Activated T-cell treated with anti-CD3 and anti-CD28 coated beads, Interleukin-2, amount 50 U/mL, for 72 hours (primary cell): ENCODE data around the gene SOST. TPM values are rescaled to one million over a fixed set of nuclear protein-coding genes. Genes with fewer than 3 reads are reported as not detected.
"Not testable (repeated sequence)": the region's sequence is repeated elsewhere in the genome, so short reads cannot be mapped to it uniquely, and the experiment has no call there.

Source experiments
- ATAC-seq, 2 donors: fragments of 150-1000 bp; cut with Tn5 transposase; replicated peaks in 1 of 2; 2 replicates each; pipeline ENCODE4 v1.10.0; 2021; ENCODE audit warnings: moderate library complexity in 2 of 2, mild to moderate bottlenecking in 1 of 2
- DNase-seq, 2 donors: peaks; one replicate each; pipeline ENCODE4 v3.0.0; 2021 to 2022; ENCODE audit warnings: mixed read lengths in 1 of 2
- H3K27ac Mint-ChIP-seq: one replicate; pipeline ENCODE4 v1.8.0; 2022; ENCODE audit warnings: mild to moderate bottlenecking, moderate library complexity, mixed read lengths
- H3K27me3 Mint-ChIP-seq: one replicate; pipeline ENCODE4 v1.8.0; 2022; ENCODE audit warnings: low read depth, mixed read lengths
- H3K36me3 Mint-ChIP-seq, 2 donors: one replicate each; pipeline ENCODE4 v1.8.0; 2022; ENCODE audit warnings: mixed read lengths in 2 of 2, mild to moderate bottlenecking in 1 of 2; ENCODE audit not compliant: insufficient read depth in 2 of 2
- H3K4me1 Mint-ChIP-seq: one replicate; pipeline ENCODE4 v1.8.0; 2022; ENCODE audit warnings: low read depth, mixed read lengths
- H3K4me3 Mint-ChIP-seq, 2 donors: one replicate each; pipeline ENCODE4 v1.8.0; 2022; ENCODE audit warnings: mild to moderate bottlenecking in 2 of 2, mixed read lengths in 2 of 2, moderate library complexity in 2 of 2
- H3K9me3 Mint-ChIP-seq, 2 donors: one replicate each; pipeline ENCODE4 v1.8.0; 2022; ENCODE audit warnings: mixed read lengths in 2 of 2
- total RNA-seq, 2 donors: library from RNA; stranded (reverse); gene quantifications; one replicate each; pipeline ENCODE4 v1.2.3, GENCODE V29; 2022

Gene SOST
- total RNA-seq, result not detected

DNA sequence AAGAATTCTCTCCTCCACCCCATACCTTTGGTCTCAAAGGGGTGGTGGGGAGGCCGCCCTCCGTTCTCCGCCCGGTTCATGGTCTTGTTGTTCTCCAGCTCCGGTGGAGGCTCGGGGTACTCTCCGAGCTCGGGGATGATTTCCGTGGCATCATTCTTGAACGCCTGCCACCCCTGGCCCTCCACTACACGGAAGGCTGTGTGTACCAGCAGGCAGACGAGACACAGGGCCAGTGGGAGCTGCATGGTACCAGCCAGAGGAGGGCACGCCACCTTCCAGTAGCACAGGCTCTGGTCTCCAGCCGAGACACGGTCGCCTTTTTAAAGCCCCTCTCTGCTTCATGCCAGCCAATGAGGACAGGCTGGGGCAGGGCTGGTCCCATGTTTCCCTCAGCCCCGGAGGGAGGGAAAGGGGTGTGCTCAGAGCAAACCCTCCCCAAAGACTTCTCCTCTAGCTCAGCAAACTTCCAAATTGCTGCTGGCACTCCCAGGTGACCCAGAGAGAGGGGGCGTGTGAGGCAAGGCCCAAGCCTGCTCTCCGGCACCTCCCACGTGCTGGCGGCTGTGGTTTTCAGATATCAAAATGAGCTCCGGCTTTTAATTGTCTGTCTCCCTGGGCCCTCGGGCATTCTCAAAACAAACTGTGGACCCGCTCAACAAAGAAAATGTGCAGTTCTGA is at the start of gene SOST:
Gene SOST (minus strand): TSS at position 295 of the 678 bp plus-strand sequence. CDS start 50 bp downstream, at position 245.
- H3K9me3 Mint-ChIP-seq, result no peaks in the 10 kb centered on the region

GRCh38 chr17:43808076-43808475 is 49.5 kb upstream of the SOST start:
- H3K27ac Mint-ChIP-seq, result no peak overlapping the region
- no peak for DNase-seq
- ATAC-seq, result no peak
- H3K36me3 Mint-ChIP-seq, result no peaks in the 10 kb centered on the region
- H3K9me3 Mint-ChIP-seq, result no peaks in the 10 kb centered on the region
- no peaks in the 10 kb centered on the region for H3K4me1 Mint-ChIP-seq
- H3K4me3 Mint-ChIP-seq, result no peak overlapping the region
- peaks cover 8% of the 10 kb centered on the region for H3K27me3 Mint-ChIP-seq

More for the DNA sequence above, at the start of gene SOST:
- no peak for ATAC-seq
- Mint-ChIP-seq H3K4me1 (peaks cover 2% of the 10 kb centered on the region), H3K36me3 (no peaks in the 10 kb centered on the region), H3K27me3 (peaks cover 39% of the 10 kb centered on the region), H3K4me3 (no peak within 1 kb of the TSS), H3K27ac (no peak within 1 kb of the TSS)
- no peak for DNase-seq

DNA sequence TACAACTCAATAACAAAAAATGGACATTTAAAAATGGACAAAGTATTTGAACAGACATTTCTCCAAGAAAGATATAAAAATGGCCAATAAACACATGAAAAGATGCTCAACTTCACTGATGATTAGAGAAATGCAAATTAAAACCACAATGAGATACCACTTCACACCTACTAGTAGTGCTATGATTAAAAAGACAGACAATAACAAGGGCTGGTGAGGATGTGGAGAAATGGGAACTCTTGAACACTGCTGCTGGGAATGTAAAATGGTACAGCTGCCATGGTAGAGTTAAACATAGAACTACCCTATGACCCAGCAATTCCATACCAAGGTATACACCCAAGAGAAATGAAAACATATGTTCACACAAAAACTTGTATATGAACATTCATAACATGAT is 46.5 kb upstream of the SOST start:
- Mint-ChIP-seq H3K9me3 (no peaks in the 10 kb centered on the region), H3K36me3 (no peaks in the 10 kb centered on the region), H3K4me3 (no peak overlapping the region), H3K4me1 (no peaks in the 10 kb centered on the region), H3K27ac (no peak overlapping the region), H3K27me3 (peaks cover 21% of the 10 kb centered on the region)
- no peak for DNase-seq
- ATAC-seq, result no peak

DNA sequence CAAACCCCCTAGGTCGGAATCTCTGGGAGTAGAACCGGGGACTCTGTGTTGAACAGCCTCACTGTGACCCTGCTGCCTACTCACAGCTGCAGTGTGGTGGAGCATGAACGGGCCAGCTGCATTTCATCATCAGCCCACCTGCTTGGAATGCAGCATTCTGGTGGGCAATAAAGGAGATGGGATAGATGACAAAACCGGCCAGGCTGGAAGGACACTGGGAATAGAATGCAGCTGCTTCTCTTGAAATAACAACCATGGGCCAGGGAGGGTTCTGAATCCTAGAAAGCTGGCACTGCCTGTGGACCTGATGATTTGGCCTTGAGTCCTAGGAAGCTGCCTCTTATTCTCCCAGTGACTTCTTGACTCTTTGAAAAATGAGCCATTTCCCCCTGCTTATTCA is 45.2 kb upstream of the SOST start:
- Mint-ChIP-seq H3K27ac (no peak overlapping the region), H3K4me3 (no peak overlapping the region)

DNA sequence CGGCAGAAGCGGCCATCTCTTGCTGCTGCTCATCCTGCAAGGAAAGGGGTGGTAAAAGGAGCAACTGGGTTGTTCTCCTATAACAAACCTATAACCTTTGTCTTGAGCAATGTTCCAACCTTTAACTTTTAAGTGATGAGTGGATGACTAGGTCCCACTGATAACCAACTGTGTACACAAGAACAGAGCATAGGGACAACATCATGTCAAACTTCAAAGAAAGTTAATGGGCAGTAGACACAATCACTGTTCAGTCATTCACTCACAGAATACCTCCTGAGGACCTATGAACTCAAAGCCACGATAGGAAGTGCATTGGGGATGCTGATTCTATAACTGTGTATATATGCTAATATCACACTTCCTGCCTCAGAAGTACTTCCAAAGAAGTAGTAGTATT is 43.3 kb upstream of the SOST start:
- H3K4me1 Mint-ChIP-seq, result no peaks in the 10 kb centered on the region
- no peak overlapping the region for H3K4me3 Mint-ChIP-seq
- no peaks in the 10 kb centered on the region for H3K36me3 Mint-ChIP-seq
- H3K27me3 Mint-ChIP-seq, result peaks cover 29% of the 10 kb centered on the region
- no peak for DNase-seq
- H3K9me3 Mint-ChIP-seq, result no peaks in the 10 kb centered on the region
- H3K27ac Mint-ChIP-seq, result no peak overlapping the region
- ATAC-seq, result no peak

More for the DNA sequence above, 45.2 kb upstream of the SOST start:
- Mint-ChIP-seq H3K9me3 (no peaks in the 10 kb centered on the region), H3K4me1 (no peaks in the 10 kb centered on the region), H3K36me3 (no peaks in the 10 kb centered on the region), H3K27me3 (peaks cover 21% of the 10 kb centered on the region)
- no peak for ATAC-seq
- DNase-seq, result no peak

DNA sequence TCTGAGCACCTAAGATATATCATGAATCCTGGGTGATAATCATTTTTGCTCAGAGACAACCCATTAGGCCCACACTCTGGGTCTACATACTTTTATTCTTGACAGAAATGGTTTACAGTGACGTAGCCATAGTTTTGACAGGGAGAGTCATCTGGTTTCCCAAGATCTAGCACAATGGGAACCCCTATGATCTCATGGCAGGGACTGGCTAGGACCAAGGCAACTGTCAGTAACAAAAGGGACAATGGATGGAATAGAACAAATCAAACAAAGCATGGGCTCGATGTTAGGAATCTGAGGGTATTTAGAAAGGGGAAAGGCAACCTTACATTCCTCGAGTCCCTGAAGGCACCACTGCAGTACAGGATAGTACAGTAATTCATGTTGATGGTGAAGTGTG is 42.1 kb upstream of the SOST start:
- no peak for ATAC-seq

GRCh38 chr17:43799047-43799446 is 40.5 kb upstream of the SOST start:
- Mint-ChIP-seq H3K9me3 (no peaks in the 10 kb centered on the region), H3K27ac (no peak overlapping the region), H3K4me3 (no peak overlapping the region), H3K27me3 (peaks cover 48% of the 10 kb centered on the region), H3K36me3 (no peaks in the 10 kb centered on the region), H3K4me1 (no peaks in the 10 kb centered on the region)
- DNase-seq, result no peak
- no peak for ATAC-seq

More for the DNA sequence above, 42.1 kb upstream of the SOST start:
- Mint-ChIP-seq H3K36me3 (no peaks in the 10 kb centered on the region), H3K27me3 (peaks cover 38% of the 10 kb centered on the region), H3K4me1 (no peaks in the 10 kb centered on the region), H3K9me3 (no peaks in the 10 kb centered on the region), H3K27ac (no peak overlapping the region), H3K4me3 (no peak overlapping the region)
- DNase-seq, result no peak

- not testable (repeated sequence) for ATAC-seq, H3K4me1 Mint-ChIP-seq, H3K36me3 Mint-ChIP-seq, H3K27ac Mint-ChIP-seq, H3K4me3 Mint-ChIP-seq, DNase-seq, H3K9me3 Mint-ChIP-seq
- H3K27me3 Mint-ChIP-seq, result peaks cover 40% of the 10 kb centered on the region
Measured at GRCh38 chr17:43798024-43798423, 39.4 kb upstream of the SOST start.

GRCh38 chr17:43792668-43793067 is 34.1 kb upstream of the SOST start:
- not testable (repeated sequence) for H3K9me3 Mint-ChIP-seq, H3K27ac Mint-ChIP-seq, DNase-seq, H3K4me1 Mint-ChIP-seq, H3K36me3 Mint-ChIP-seq, ATAC-seq, H3K4me3 Mint-ChIP-seq
- H3K27me3 Mint-ChIP-seq, result peaks cover 45% of the 10 kb centered on the region

- DNase-seq, result no peak
- peak; percentile 54 to 69 for ATAC-seq
- H3K36me3 Mint-ChIP-seq, result no peaks in the 10 kb centered on the region
- H3K27ac Mint-ChIP-seq, result no peak overlapping the region
- H3K4me3 Mint-ChIP-seq, result no peak overlapping the region
- H3K9me3 Mint-ChIP-seq, result no peaks in the 10 kb centered on the region
- H3K27me3 Mint-ChIP-seq, result peaks cover 35% of the 10 kb centered on the region
- H3K4me1 Mint-ChIP-seq, result no peaks in the 10 kb centered on the region
Measured at GRCh38 chr17:43791589-43791988, 33.0 kb upstream of the SOST start.

DNA sequence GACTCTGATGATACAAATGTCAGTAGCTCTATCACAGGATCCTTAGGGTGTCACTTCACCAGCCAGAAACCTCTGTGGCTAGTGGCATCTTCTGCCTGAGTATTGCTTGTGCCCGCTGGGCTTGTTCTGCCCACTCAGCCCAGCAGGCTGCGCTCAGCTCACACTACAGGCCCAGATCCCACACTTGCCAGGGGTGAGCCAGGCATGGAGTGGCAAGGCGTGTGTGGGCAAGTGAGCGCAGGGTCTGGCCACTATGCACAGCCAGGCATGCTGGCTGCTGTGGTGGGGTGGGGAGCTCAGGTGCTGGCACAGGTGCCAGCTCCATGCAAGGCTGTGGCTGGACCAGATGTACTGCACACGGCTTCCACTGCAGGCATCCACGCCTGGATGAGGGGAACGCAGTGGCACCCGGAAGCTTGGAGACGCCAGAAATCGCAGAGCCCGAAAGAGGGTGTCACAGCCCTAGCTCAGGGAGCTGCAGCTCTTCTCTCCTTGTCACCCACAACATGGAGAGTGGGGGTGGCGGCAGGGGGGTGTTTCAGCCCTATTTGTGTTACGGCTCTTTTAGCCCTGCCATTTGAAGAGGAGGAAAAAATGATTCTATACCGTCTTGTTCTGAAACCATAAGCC is 31.8 kb upstream of the SOST start:
- H3K4me3 Mint-ChIP-seq, result no peak overlapping the region
- H3K36me3 Mint-ChIP-seq, result no peaks in the 10 kb centered on the region
- H3K27me3 Mint-ChIP-seq, result peaks cover 25% of the 10 kb centered on the region
- ATAC-seq (no peak), DNase-seq (no peak)
- H3K9me3 Mint-ChIP-seq, result no peaks in the 10 kb centered on the region
- H3K27ac Mint-ChIP-seq, result no peak overlapping the region
- no peaks in the 10 kb centered on the region for H3K4me1 Mint-ChIP-seq

DNA sequence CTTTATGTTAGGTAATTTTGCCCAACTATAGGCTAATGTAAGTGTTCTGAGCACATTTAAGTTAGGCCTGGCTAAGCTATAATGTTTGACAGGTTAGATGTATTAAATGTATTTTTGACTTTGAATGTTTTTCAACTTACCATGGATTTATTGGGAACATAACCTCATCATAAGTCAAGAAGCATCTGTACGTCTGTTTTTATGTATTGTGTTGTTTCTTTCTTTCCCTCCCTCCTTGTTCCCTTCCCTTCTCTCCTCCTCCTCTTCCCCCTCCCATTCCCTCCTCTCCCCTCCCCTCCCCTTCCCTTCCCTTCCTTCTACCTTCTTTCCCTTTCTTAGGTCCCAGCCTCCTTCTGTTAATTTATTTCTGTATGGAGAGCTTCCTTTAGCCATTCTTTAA is 30.9 kb upstream of the SOST start:
- H3K36me3 Mint-ChIP-seq, result no peaks in the 10 kb centered on the region
- H3K27ac Mint-ChIP-seq, result no peak overlapping the region
- H3K4me3 Mint-ChIP-seq, result no peak overlapping the region
- ATAC-seq (no peak), DNase-seq (no peak)
- no peaks in the 10 kb centered on the region for H3K4me1 Mint-ChIP-seq
- H3K27me3 Mint-ChIP-seq, result peaks cover 18% of the 10 kb centered on the region
- H3K9me3 Mint-ChIP-seq, result no peaks in the 10 kb centered on the region

GRCh38 chr17:43788540-43788939 is 29.9 kb upstream of the SOST start:
- no peak overlapping the region for H3K27ac Mint-ChIP-seq
- peaks cover 18% of the 10 kb centered on the region for H3K27me3 Mint-ChIP-seq
- no peaks in the 10 kb centered on the region for H3K4me1 Mint-ChIP-seq
- ATAC-seq (no peak), DNase-seq (no peak)
- no peak overlapping the region for H3K4me3 Mint-ChIP-seq
- H3K36me3 Mint-ChIP-seq, result no peaks in the 10 kb centered on the region
- H3K9me3 Mint-ChIP-seq, result no peaks in the 10 kb centered on the region

GRCh38 chr17:43787728-43788127 is 29.1 kb upstream of the SOST start:
- no peak for ATAC-seq
- H3K27me3 Mint-ChIP-seq, result peaks cover 24% of the 10 kb centered on the region

More at GRCh38 chr17:43787728-43788127, 29.1 kb upstream of the SOST start:
- no peaks in the 10 kb centered on the region for H3K36me3 Mint-ChIP-seq
- DNase-seq, result no peak
- H3K4me3 Mint-ChIP-seq, result no peak overlapping the region
- H3K4me1 Mint-ChIP-seq, result no peaks in the 10 kb centered on the region
- H3K9me3 Mint-ChIP-seq, result no peaks in the 10 kb centered on the region
- no peak overlapping the region for H3K27ac Mint-ChIP-seq
